ENCODE results near the gene PPP2R3B.
"Not testable (repeated sequence)": the region's sequence is repeated elsewhere in the genome, so short reads cannot be mapped to it uniquely, and the experiment has no call there.

PPP2R3B gene

DNA sequence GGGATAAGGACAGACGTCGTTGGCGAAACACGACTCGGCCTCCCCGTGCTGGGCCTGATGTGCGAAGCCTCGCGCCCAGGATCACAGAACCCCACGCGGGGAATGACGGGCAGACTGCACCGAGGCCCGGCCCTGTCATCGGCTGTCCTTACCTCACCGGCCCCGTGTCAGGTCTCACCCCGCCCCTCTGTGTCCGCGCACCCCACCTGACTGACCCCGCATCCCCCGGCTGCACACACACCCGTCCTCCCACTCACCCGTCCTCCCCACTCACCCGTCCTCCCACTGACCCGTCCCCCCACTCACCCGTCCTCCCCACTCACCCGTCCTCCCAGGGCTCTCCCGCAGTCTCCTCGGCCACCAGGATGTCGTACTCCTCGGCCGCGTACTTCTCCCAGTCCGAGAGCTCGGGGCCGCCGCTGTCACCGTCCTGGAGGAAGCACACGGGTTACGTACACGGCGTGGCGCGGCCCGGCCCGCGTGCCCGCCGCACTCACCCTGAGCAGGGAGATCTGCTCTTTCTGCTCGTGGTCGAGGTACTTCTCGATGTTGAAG lies 48.3 kb downstream of the PPP2R3B start:
- DNase-seq (ENCODE audit: low spot score) = no peak

DNA sequence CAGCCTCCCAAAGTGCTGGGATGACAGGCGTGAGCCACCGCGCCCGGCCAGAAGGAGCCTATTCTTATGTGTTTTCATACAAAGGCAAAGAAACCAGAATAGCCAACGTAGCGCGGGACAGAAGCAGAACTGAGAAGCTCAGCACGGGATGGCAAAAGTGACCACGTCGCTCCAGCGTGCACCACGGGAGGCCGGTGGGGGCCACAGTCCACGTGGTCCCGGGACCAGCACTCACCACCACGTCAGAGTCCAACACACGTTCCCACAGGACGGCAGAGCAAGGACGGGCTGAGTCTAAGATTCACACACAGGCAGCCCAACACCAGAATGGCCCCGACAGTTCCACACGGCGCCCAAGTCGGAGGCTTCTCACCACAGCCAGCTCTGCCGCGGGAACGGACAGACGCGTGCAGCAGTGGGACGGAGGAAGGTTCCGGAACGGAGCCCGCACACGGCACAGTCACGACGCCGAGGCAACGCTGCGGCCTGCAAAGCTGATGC lies 49.3 kb downstream of the PPP2R3B start:
- no peak for DNase-seq (ENCODE audit: low spot score)

DNA sequence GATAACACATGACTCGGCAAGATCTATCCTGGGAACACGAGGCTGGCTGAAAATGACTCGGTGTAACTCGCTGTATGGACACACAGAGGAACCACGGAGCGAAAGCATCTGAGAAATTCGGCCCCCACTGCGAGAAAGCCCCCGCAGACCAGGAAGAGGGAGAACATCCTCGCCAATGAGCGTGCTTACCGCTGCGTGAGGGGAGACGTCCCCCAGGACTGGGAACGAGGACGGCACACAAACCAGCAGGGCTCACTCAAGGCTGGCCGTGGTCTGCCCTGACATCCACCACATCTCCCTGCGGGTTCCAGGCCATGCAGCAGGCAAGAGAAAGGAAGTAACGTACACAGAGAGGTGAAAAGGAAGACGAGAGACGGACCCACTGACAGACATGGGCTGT lies 50.5 kb downstream of the PPP2R3B start:
- no peak for DNase-seq (ENCODE audit: low spot score)

DNA sequence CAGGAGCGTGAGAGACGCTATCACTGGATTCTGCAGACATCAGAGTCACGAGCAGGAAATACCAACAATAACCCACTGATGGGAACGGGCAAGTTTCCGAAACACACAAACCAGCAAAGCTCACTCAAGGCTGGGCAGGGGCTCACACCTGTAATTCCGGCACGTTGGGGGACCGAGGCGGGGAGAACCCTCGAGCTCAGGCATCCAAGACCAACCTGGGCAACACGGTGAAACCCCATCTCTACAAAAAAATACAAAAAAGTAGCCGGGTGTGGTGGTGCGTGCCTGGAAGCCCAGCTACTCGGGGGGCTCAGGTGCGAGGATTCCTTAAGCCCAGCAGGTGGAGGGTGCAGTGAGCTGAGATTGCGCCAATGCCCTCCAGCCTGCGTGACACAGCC lies 51.0 kb downstream of the PPP2R3B start:
- DNase-seq (ENCODE audit: low spot score) = no peak

DNA sequence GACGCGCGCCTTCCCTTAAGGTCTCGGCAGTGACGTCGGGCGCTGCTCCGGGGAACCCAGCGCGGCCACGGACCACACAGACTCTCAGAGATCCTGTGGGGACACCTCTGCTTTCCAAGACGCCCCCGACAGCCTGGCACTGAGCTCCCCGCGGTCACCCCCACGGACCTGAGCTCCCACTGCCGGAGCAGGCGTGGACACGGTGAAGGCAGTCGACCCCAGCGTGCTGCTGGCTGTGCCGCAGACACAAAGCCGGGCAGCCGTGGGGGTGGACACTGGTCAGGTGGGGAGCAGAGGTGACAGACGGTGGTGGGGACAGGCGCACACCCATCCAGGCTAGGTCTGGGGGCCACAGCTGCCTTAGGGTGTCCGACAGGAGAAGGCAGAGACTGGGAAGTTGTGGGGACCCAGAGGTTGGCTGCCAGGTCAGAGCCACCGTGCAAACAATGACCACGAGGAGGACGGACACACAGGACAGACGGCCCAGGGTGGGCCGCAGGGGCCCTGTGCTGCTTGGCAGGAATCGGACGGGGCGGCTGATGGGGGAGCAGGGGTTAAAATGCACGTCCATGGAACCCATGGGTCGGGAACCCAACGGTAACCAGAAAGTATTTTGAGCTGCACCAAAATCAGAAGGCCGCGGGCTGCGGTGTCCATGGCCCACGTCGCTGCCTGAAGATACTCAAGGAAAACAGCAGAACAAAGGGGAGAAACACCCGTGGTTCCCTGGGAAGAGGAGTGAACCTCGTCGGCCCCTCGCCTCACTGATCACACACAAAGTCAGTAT lies 51.5 kb downstream of the PPP2R3B start:
- DNase-seq (ENCODE audit: low spot score) = no peak

DNA sequence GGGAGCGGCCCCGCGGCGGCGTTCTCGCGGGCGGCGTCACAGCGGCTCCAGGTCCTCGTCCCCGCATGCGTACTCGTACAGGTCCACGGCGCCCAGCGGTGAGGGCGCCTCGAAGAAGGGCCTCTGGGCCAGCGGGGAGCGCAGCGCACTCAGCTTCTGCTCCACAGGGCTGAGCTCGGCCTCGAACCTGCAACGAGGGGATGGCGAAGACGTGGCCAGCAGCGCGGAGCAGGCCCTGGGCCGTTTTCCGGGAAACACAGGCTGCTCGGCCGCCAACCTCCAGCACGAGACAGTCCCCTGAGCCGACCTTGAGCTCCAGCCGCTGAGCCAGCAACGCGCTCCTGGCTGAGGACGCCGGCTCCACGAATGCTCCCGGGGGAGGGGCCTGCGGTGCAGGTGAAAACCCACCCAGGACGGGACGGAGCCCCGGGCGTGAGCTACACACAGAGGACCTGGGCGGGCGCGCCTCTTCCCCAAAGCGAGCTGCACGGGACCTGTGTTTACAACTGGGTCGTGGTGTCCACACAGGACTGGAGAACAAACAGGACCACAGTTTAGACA lies 52.3 kb downstream of the PPP2R3B start:
- DNase-seq (ENCODE audit: low spot score) = no peak

DNA sequence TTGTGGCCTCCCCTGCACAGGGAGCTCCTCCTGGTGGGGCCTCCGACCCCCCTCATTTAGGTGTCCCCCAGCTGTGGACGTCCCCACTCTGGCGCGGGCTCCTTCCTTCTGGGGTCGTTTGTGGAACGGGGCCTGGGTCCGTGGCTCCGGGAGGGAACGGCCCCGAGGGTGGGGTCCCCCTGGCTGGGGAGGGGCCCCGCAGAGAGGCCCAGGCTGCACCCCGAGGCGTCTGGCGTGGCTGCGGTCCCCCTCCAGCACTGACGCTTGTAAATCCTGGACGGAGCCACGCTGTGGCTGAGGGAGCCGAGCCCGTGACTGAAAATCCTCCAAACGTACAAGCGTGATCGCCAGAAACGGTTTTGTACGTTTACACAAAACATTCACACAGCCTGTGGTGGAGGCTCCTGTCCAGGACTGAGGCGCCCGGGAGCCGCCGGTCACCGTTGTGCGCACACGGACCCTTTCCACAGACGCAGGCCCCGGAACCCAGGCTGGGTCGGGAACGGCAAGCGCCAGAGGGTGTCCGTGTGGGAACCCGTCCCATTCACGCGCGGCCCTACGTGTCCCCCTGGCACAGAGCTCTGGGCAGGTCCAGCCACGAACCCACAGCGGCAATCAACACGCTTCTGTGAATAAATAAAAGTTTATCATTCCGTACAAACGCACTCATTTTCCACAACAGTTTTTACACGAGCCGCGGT lies 52.9 kb downstream of the PPP2R3B start:
- no peak for DNase-seq (ENCODE audit: low spot score)

DNA sequence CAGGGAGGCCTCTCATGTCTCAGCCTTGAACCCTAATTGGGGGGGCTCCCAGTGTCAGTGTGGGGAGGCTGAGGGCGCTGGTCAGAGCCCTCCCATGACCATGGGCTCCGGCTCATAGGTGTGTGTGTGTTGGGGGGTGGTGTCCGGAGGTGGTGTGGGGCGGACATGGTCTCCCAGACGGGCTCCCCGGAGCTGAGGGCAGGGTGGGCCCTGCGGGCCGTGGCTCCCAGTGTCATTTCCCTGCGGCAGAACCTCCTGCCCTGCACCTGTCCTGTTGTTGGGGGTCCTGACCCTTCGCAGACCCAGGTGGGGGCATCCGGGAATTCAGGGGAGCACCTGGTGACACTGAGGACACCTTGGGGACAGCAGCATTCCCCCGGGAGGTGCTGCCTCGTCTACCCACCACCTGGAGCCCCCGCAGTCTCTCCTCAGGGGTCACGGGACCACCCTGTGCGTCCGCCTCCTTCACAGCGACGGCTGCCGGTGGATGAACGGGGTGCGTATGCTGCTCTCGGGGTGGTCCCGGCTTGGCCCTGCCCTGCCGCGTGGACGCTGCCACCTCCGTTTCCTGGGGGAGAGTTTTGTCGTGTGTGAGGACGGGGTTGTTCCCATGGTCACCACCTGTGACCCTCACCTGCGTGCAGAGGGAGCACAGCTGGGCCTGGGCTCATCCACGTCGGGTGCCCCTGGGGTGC lies 53.6 kb downstream of the PPP2R3B start:
- no peak for DNase-seq (ENCODE audit: low spot score)

DNA sequence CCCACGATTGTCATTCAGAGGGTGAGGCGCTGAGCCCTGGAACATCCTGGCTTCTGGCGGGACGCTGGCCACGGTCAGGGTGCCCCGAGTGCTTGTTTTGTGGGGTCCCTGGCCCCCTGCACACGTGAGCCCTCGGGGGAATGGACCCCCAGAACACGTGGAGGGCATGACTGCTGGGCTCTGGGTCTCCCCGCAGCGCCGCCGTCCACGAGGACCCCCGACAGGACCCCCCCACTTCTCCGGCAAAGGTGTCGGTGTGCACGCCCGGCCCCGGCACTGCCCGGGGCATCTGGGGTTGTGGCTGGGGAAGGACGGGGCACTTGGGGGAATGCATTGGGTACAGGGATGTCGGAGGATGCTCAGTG lies 54.2 kb downstream of the PPP2R3B start:
- no peak for DNase-seq (ENCODE audit: low spot score)

DNA sequence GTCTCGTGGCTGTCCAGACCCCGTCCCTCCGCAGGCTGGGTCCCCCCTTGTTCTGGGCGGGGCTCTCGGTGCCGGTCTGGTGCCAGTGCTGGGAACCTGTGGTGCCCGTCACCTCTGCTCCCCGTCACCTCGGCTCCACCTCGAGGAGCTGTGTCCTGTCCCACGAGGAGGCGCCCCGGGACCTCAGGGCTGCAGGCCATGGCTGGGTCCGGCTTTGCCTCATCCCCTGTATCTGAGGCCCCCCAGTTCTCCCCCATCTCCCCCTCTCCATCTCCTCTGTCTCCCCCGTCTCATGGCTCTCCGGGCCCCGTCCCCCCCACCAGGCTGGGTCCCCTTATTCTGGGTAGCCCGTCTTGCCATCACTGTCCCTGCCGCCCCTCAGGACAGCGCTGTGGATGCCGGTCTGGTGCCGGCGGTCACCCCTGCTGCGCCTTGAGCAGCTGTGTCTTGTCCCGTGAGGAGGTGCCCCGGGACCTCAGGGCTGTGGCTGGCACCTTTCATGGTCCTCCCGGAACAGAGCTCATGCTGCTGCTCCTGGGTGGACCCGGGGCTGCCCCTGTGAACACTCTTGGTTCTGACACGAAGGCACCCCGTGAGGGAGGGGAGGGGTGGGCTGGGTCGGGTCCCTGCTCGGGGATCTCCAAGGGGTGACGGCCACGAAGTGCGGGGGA lies 54.7 kb downstream of the PPP2R3B start:
- no peak for DNase-seq (ENCODE audit: low spot score)

DNA sequence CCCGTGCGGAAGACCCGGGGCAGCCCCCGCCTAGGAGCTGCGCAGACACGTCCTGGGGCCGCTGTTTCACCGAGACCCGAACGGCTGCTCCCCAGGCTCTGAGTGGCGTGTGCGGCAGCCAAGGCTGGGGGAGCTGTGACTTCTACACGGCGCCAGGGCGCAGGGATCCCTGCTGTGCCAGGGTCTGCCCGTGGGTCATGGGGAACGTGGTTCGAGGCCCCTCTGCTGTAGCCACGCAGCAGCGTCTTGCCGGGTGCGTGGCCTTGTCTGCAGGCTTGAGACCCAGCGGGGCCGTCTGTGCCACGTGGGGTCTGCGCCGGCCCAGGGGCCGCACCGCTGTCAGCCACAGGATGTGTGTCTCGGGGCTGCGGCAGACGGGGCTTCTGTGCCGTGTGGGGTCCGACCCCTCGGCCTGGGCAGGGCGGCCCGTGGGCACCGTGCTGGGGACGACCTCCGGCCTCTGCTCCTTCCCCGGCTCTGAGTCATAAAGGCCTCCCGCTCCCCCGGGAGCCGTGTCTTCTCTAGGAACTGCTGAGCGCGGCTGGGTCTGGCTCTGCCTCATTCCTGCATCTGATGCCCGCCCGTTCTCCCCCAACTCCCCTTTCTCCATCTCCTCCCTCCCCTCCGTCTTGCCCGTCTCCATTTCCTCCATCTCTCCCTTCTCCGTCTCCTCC lies 55.4 kb downstream of the PPP2R3B start:
- no peak for DNase-seq (ENCODE audit: low spot score)

DNA sequence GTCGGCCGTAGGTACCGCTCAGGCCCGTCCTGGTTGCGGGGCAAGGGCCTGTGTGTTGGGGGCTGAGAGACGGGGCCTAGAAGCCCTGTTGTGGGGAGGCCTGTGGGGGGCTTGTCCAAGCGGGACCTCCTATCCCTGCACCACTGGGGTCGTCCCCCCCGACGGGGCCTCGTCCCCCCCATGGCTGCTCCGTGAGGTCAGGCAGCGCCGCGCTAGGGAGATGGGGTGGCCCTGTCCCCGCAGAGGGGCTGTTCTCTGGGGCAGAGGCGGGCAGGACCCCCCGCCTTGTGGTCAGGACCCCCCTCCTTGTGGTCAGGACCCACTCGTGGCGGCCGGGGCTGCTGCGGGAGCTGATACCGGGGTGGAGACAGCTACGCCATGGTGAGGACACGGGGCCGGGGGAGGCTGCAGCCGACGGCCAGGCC lies 56.0 kb downstream of the PPP2R3B start:
- DNase-seq (ENCODE audit: low spot score) = no peak

DNA sequence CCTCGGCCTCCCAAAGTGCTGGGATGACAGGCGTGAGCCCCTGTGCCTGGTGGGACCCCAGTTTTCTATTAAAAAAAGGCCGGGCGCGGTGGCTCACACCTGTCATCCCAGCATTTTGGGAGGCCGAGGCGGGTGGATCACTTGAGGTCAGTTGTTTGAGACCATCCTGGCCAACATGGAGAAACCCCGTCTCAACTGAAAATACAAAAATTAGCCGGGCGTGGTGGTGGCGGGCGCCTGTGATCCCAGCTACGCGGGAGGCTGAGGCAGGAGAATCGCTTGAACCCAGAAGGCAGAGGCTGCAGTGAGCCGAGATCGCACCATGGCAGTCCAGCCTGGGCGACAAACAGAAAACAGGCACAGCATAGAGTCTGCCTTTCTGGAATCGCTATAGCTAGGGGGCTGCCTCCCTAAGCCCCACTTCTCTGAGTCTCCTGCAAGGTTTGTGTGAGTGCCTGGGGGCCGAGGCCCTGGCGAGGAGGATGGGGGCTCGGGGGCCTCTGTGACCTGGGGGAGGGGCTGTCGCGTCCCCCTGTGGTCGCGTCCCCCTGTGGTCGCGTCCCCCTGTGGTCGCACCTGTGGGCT lies 56.5 kb downstream of the PPP2R3B start:
- DNase-seq (ENCODE audit: low spot score) = not testable (repeated sequence)

DNA sequence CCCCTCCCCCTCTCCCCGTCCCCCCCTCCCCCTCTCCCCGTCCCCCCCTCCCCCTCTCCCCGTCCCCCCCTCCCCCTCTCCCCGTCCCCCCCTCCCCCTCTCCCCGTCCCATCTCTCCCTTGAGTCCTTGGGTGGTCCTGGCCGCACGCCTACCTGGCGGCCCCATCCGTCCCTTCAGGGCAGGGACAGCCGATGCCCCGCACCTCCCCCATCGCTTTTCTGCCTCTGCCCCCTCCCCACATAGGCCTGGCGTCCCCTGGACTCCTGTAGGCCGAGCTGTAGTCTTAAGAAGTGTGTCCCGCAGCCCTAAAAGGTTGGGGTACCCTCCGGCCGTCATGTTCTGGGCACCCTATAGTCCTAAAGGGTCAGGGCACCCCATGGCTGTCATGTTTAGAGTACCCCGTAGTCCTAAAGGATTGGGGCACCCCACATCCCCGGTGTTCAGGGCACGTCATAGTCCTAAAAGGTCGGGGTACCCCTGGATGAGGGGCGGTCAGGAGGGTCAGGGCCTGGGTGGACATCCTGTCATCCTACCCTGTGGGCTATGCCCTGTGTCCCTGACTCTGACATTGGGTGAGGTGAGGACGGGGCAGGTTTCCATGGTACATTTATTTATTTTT lies 57.3 kb downstream of the PPP2R3B start:
- DNase-seq (ENCODE audit: low spot score) = no peak

DNA sequence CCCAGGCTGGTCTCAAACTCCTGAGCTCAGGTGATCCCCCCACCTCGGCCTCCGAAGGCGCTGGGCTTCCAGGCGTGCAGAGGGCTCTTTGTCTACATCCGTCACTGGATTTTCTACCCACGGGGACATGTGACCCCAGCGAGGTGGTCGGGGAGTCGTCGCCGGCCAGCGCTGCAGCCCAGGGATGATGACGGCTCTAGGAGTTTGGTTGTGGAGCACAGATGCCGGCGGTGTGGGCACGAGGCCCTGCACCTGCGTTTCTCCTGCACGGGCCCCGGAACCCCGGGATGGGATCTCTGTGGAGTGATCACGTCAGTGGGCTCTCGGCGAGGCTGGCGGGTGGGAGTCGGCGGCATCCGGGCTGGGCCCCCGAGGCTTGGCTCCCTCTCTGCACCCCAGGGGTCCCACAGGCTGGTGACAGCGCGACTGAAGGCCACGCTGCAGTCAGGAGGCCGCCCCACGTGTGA lies 59.0 kb downstream of the PPP2R3B start:
- no peak for DNase-seq (ENCODE audit: low spot score)

DNA sequence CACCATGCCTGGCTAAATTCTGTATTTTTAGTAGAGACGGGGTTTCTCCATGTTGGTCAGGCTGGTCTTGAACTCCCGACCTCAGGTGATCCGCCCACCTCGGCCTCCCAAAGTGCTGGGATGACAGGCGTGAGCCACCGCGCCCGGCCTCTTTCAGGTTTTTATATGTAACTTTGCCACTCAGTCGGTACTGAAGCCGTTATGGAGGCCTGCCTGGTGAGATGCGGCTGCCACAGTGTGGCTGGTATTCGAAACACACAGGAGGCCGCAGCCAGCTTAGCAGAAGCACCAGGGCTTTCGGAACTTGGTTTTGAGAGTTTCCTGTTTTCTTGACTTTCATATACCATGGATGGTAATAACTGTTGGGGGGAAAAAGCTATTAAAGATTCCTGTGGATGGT lies 62.0 kb downstream of the PPP2R3B start:
- not testable (repeated sequence) for DNase-seq (ENCODE audit: low spot score)

DNA sequence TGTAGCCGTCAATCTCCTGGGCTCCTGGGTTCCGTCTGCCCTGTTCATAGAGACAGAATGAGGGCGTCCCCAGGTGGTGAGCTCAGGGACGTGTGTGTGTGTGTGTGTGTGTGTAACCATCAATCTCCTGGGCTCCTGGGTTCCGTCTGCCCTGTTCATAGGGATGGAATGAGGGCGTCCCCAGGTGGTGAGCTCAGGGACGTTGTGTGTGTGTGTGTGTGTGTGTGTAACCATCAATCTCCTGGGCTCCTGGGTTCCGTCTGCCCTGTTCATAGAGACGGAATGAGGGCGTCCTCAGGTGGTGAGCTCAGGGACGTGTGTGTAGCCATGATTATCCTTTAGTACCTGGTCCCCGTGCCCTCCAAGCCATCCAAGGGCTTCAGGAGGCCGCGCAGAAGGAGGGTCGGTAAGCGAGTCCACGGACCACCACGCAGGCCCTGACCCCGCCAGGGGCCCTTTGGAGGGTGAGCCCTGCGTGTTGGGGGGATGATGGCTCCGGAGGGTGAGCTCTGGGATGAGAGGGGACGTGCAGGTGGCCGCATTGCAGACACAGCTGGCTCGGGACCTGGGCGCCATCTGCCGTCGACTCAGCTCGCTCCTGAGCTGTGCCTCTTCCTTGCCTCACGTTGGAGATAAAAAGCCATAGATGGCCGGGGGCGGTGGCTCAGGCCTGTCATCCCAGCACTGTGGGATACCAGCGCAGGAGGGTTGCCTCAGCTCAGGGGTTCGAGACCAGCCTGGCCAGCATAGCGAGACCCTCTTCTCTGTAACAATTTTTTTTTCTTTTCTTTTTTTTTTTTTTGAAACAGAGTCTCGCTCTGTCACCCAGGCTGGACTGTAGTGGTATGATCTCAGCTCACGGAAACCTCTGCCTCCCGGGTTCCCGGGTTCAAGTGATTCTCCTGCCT lies 62.7 kb downstream of the PPP2R3B start:
- DNase-seq (ENCODE audit: low spot score) = peak; percentile 35

DNA sequence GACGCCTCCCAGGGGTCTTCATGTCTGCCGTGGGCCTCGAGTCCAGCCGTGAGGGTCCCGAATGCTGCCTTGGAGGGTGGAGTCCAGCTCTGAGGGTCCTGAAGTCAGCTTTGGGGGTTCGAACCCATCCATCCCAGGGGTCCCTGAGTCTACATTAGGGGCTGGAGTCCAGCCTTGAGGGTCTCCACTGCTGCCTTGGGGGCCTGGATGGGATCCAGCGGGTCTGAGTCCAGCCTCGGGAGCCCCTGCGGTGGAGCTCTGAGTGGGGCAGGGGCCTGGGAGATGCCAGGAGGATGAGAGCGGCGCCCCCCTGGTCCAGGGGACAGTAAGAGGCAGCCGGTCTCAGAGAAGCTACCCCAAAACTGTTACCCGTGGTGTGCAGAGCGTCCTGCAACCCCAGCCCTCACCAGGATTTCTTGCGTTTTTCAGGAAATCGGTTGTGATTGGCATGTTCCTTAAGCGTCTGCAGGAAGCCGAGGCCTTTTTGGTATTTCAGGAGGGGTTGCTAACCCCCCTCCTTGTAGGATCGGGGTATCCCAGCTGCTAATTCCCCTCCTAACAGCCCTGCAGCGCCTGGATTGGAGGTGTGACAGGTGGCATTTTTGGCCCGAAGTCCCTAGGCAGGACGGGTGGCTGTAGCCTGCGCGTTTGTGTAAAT lies 66.5 kb downstream of the PPP2R3B start:
- DNase-seq (ENCODE audit: low spot score) = peak; percentile 19
